ENCODE data around the gene DHX40.

- TF ChIP-seq CTCF (IDR thresholded peaks at IDR 0.05) (no peak), POLR2A (IDR thresholded peaks at IDR 0.05) (no peak), POLR2AphosphoS5 (IDR thresholded peaks at IDR 0.05) (no peak), EP300 (IDR thresholded peaks at IDR 0.05) (no peak)
Observed at GRCh38 chr17:59516451-59516850, 49.0 kb upstream of the DHX40 start.
